HEK293 (cell line): ENCODE data around the gene FOXD3.
A peak's percentile ranks its signal among the peaks of the same experiment; 100 is the strongest.

Experiments used
- CTCF ChIA-PET: fragments of 350-600 bp; formaldehyde crosslinking; extraction: SDS; loops from one replicate; lab custom pipeline; 2021; ENCODE audit warnings: antibody characterized with exemption; lab: Yijun Ruan, JAX
- POLR2A ChIA-PET: fragments of 300-600 bp; formaldehyde crosslinking; extraction: SDS; loops from one replicate; lab custom pipeline; 2020; ENCODE audit warnings: antibody characterized with exemption, inconsistent platforms; lab: Yijun Ruan, JAX
- H3K27ac ChIP-seq: fragments of 200-500 bp; sonication (Bioruptor generic); 2 replicates; pipeline ENCODE4 v1.5.1; 2014; ENCODE audit warnings: low read depth, low read length, control low read depth, inconsistent platforms; ENCODE audit errors: extremely low read depth
- H3K36me3 ChIP-seq, 2 experiments: fragments of 200-500 bp in 1 of 2; sonication (Bioruptor generic) in 1 of 2; 1 replicate in 1 of 2; 2 replicates in 1 of 2; pipeline ENCODE4 v1.5.1; 2014 to 2017; ENCODE audit warnings: inconsistent platforms in 2 of 2, low read length in 2 of 2; ENCODE audit not compliant: control insufficient read depth in 2 of 2, insufficient read depth in 1 of 2
- H3K4me1 ChIP-seq: fragments of 200-500 bp; sonication (Bioruptor generic); 2 replicates; pipeline ENCODE4 v1.5.1; 2014; ENCODE audit warnings: mild to moderate bottlenecking, low read length, inconsistent platforms; ENCODE audit not compliant: control insufficient read depth, insufficient read depth
- H3K4me3 ChIP-seq: 2 replicates; pipeline ENCODE4 v1.5.1; 2011; ENCODE audit warnings: low read depth, mild to moderate bottlenecking, control low read depth, low read length, moderate library complexity
- H3K9me3 ChIP-seq: fragments of 200-500 bp; sonication (Bioruptor generic); 2 replicates; pipeline ENCODE4 v1.5.1; 2014; ENCODE audit warnings: low read depth, low read length, inconsistent platforms; ENCODE audit not compliant: control insufficient read depth, insufficient read depth
- GLIS1 ChIP-seq: fragments of 450-650 bp; formaldehyde crosslinking; IDR thresholded peaks from 2 replicates; pipeline ENCODE4 v1.5.1; 2016; ENCODE audit warnings: missing biosample characterization, missing genetic modification characterization
- KLF1 ChIP-seq: fragments of 450-650 bp; formaldehyde crosslinking; IDR thresholded peaks from 2 replicates; pipeline ENCODE4 v1.5.1; 2016; ENCODE audit warnings: missing biosample characterization, missing genetic modification characterization
- PRDM2 ChIP-seq: fragments of 450-650 bp; formaldehyde crosslinking; IDR thresholded peaks from 2 replicates; pipeline ENCODE4 v1.5.1; 2016; ENCODE audit warnings: missing biosample characterization, missing genetic modification characterization, borderline replicate concordance
- PRDM4 ChIP-seq: fragments of 450-650 bp; formaldehyde crosslinking; IDR thresholded peaks from 2 replicates; pipeline ENCODE4 v1.5.1; 2017; ENCODE audit warnings: missing biosample characterization, missing genetic modification characterization
- RBAK ChIP-seq: fragments of 450-650 bp; formaldehyde crosslinking; IDR thresholded peaks from 2 replicates; pipeline ENCODE4 v1.5.1; 2016; ENCODE audit warnings: missing biosample characterization, missing genetic modification characterization
- ZBTB1 ChIP-seq: fragments of 450-650 bp; formaldehyde crosslinking; IDR thresholded peaks from 2 replicates; pipeline ENCODE4 v1.5.1; 2016; ENCODE audit warnings: missing biosample characterization, missing genetic modification characterization
- ZBTB6 ChIP-seq: fragments of 450-650 bp; formaldehyde crosslinking; IDR thresholded peaks from 2 replicates; pipeline ENCODE4 v1.5.1; 2017; ENCODE audit warnings: missing biosample characterization, missing genetic modification characterization
- ZFP69B ChIP-seq: fragments of 450-650 bp; formaldehyde crosslinking; IDR thresholded peaks from 2 replicates; pipeline ENCODE4 v1.5.1; 2016; ENCODE audit warnings: missing biosample characterization, missing genetic modification characterization
- ZNF10 ChIP-seq: fragments of 450-650 bp; formaldehyde crosslinking; IDR thresholded peaks from 2 replicates; pipeline ENCODE4 v1.5.1; 2017; ENCODE audit warnings: missing biosample characterization, missing genetic modification characterization
- ZNF157 ChIP-seq: fragments of 450-650 bp; formaldehyde crosslinking; IDR thresholded peaks from 2 replicates; pipeline ENCODE4 v1.5.1; 2016; ENCODE audit warnings: missing biosample characterization, missing genetic modification characterization
- ZNF16 ChIP-seq: fragments of 450-650 bp; formaldehyde crosslinking; IDR thresholded peaks from 2 replicates; pipeline ENCODE4 v1.5.1; 2016; ENCODE audit warnings: low read depth, missing biosample characterization, missing genetic modification characterization
- ZNF26 ChIP-seq: fragments of 450-650 bp; formaldehyde crosslinking; IDR thresholded peaks from 2 replicates; pipeline ENCODE4 v1.5.1; 2016; ENCODE audit warnings: missing biosample characterization, missing genetic modification characterization
- ZNF274 ChIP-seq, 2 experiments: fragments of 200-500 bp in 1 of 2; fragments of 450-650 bp in 1 of 2; sonication (Bioruptor generic) in 1 of 2; formaldehyde crosslinking in 1 of 2; IDR thresholded peaks; 2 replicates each; pipeline versions ENCODE4 v1.5.1 to v1.6.1; 2014 to 2016; ENCODE audit warnings: borderline replicate concordance in 1 of 2, inconsistent platforms in 1 of 2, low read length in 1 of 2, missing biosample characterization in 1 of 2, missing genetic modification characterization in 1 of 2
- ZNF341 ChIP-seq: fragments of 450-650 bp; formaldehyde crosslinking; IDR thresholded peaks from 2 replicates; pipeline ENCODE4; 2016; ENCODE audit warnings: low read depth, missing biosample characterization, missing genetic modification characterization
- ZNF394 ChIP-seq: fragments of 450-650 bp; formaldehyde crosslinking; IDR thresholded peaks from 2 replicates; pipeline ENCODE4 v1.5.1; 2016; ENCODE audit warnings: missing biosample characterization, missing genetic modification characterization, mild to moderate bottlenecking, moderate library complexity, borderline replicate concordance
- ZNF449 ChIP-seq: fragments of 450-650 bp; formaldehyde crosslinking; IDR thresholded peaks from 2 replicates; pipeline ENCODE4 v1.5.1; 2017; ENCODE audit warnings: missing biosample characterization, mild to moderate bottlenecking, missing genetic modification characterization, moderate library complexity
- ZNF529 ChIP-seq: fragments of 450-650 bp; formaldehyde crosslinking; IDR thresholded peaks from 2 replicates; pipeline ENCODE4 v1.5.1; 2017; ENCODE audit warnings: missing genetic modification characterization, missing biosample characterization; ENCODE audit not compliant: insufficient replicate concordance
- ZNF600 ChIP-seq: fragments of 450-650 bp; formaldehyde crosslinking; IDR thresholded peaks from 2 replicates; pipeline ENCODE4 v1.5.1; 2016; ENCODE audit warnings: missing biosample characterization, missing genetic modification characterization
- ZNF621 ChIP-seq: fragments of 450-650 bp; formaldehyde crosslinking; IDR thresholded peaks from 2 replicates; pipeline ENCODE4 v1.5.1; 2017; ENCODE audit warnings: missing biosample characterization, missing genetic modification characterization
- ZSCAN16 ChIP-seq: fragments of 450-650 bp; formaldehyde crosslinking; IDR thresholded peaks from 2 replicates; pipeline ENCODE4 v1.5.1; 2016; ENCODE audit warnings: missing biosample characterization, missing genetic modification characterization

Gene FOXD3

GRCh38 chr1:63326473-63327380 is 4.4 kb downstream of the FOXD3 start:
- Histone ChIP-seq H3K27ac (no peak overlapping the region), H3K4me1 (peaks cover 5% of the 10 kb centered on the region; the same call in 1 of the 2 replicates), H3K36me3 (no peaks in the 10 kb centered on the region), H3K9me3 (no peaks in the 10 kb centered on the region), H3K4me3 (no peak overlapping the region)
- CTCF ChIA-PET = interaction anchor here (0.6 to 3.8 kb wide), 28 partner anchors 10 to 461 kb away, joined by 3 to 34 read pairs (median 4); partner anchors contain the start of genes EFCAB7 and ITGB3BP
- POLR2A ChIA-PET = no interaction called here
- TF ChIP-seq PRDM4 (tag by site-specific recombination) (peak; percentile 24; the same call in 1 of the 2 replicates), ZBTB1 (no peak), ZNF10 (tag by site-specific recombination) (no peak), ZNF341 (tag by site-specific recombination) (no peak), ZBTB6 (tag by site-specific recombination) (no peak), ZNF157 (tag by site-specific recombination) (no peak), ZNF26 (tag by site-specific recombination) (no peak), ZNF16 (tag by site-specific recombination) (no peak), ZNF449 (tag by site-specific recombination) (no peak), GLIS1 (tag by site-specific recombination) (peak; percentile 40; the same call in 1 of the 2 replicates), ZNF394 (tag by site-specific recombination) (no peak), RBAK (tag by site-specific recombination) (no peak), ZNF600 (no peak), ZFP69B (tag by site-specific recombination) (no peak), PRDM2 (no peak), ZNF621 (no peak), ZSCAN16 (tag by site-specific recombination) (no peak), KLF1 (tag by site-specific recombination) (peak; percentile 34; the same call in 1 of the 2 replicates), ZNF274 (IDR thresholded peaks at IDR 0.05; ENCODE audit: low read length) (no peak), ZNF274 (tag by site-specific recombination; IDR thresholded peaks at IDR 0.05; ENCODE audit: borderline replicate concordance) (no peak), ZNF529 (tag by site-specific recombination) (no peak)
